HepG2 (cell line): ENCODE results near the gene UGT1A4. TPM values are rescaled to one million over a fixed set of nuclear protein-coding genes. Genes with fewer than 3 reads are reported as not detected.

ENCODE experiments used
- ATAC-seq: fragments of 200-7000 bp; cut with Tn5 transposase; 3 replicates; pipeline ENCODE4 v1.9.1; 2020; ENCODE audit warnings: mild to moderate bottlenecking, moderate library complexity
- BruUV-seq: library from RNA; stranded (reverse); fragments of 400-500 nt; replicated peaks from 2 replicates; lab custom pipeline; 2021; lab: Mats Ljungman, UMichigan
- CTCF ChIA-PET: fragments of 300-600 bp; formaldehyde crosslinking; extraction: SDS; loops from one replicate; lab custom pipeline; 2021; ENCODE audit warnings: low total read pairs, inconsistent platforms, low intra/inter-chr PET ratio; lab: Yijun Ruan, JAX
- POLR2A ChIA-PET: fragments of 350-600 bp; sonication (Branson Sonifier 250); formaldehyde crosslinking; loops from one replicate; lab custom pipeline; 2020; ENCODE audit warnings: antibody characterized with exemption, inconsistent platforms; lab: Yijun Ruan, JAX
- DNase-seq: peaks from one replicate; pipeline ENCODE4 v3.0.0-alpha.2; 2015; ENCODE audit warnings: low spot score
- FAIRE-seq: peaks from 3 replicates; lab custom pipeline; 2011; peaks lifted over from hg19 to GRCh38; lab: Jason Lieb, UNC
- H2AFZ ChIP-seq: one replicate; pipeline ENCODE4 v1.6.1; 2011; ENCODE audit warnings: low read length, inconsistent platforms
- H3K27ac ChIP-seq: fragments of 300-600 bp; 3 replicates; pipeline ENCODE4 v1.8.0; 2011; ENCODE audit warnings: mixed run types, mild to moderate bottlenecking, mixed read lengths, low read length, inconsistent platforms; ENCODE audit not compliant: insufficient read depth; ENCODE audit errors: extremely low read length
- H3K27me3 ChIP-seq, 2 experiments: fragments of 200-600 bp in 1 of 2; 2 replicates in 1 of 2; 3 replicates in 1 of 2; pipeline versions ENCODE4 v1.6.0 to v1.8.0; 2011; ENCODE audit warnings: low read length in 2 of 2, mild to moderate bottlenecking in 2 of 2, moderate library complexity in 2 of 2, inconsistent platforms in 1 of 2; ENCODE audit not compliant: insufficient read depth in 2 of 2, control insufficient read depth in 1 of 2
- H3K36me3 ChIP-seq, 2 experiments: fragments of 200-600 bp in 1 of 2; replicated peaks in 1 of 2; 2 replicates in 1 of 2; 3 replicates in 1 of 2; pipeline versions ENCODE4 v1.5.1 to v1.8.0; 2011; ENCODE audit warnings: low read length in 2 of 2, inconsistent platforms in 1 of 2; ENCODE audit not compliant: insufficient read depth in 2 of 2, control insufficient read depth in 1 of 2
- H3K4me1 ChIP-seq: 2 replicates; pipeline ENCODE4 v1.5.1; 2012; ENCODE audit warnings: low read length, inconsistent platforms; ENCODE audit not compliant: insufficient read depth
- H3K4me2 ChIP-seq: 2 replicates; pipeline ENCODE4 v1.6.0; 2011; ENCODE audit warnings: low read depth, low read length, inconsistent platforms
- H3K4me3 ChIP-seq, 3 experiments: fragments of 200-600 bp in 1 of 3; sonication (generic), shearing (Covaris generic) in 1 of 3; replicated peaks in 1 of 3; 2 replicates each; pipeline ENCODE4 v1.5.1; 2011 to 2016; ENCODE audit warnings: low read length in 3 of 3, inconsistent platforms in 2 of 3, low read depth in 2 of 3, mild to moderate bottlenecking in 2 of 3, control low read depth in 1 of 3, mixed read lengths in 1 of 3; ENCODE audit not compliant: insufficient read depth in 1 of 3
- H3K79me2 ChIP-seq: one replicate; pipeline ENCODE4 v1.6.1; 2011; ENCODE audit warnings: low read length, inconsistent platforms; ENCODE audit not compliant: insufficient read depth
- H3K9ac ChIP-seq: 2 replicates; pipeline ENCODE4 v1.6.0; 2011; ENCODE audit warnings: mild to moderate bottlenecking, low read depth, low read length, inconsistent platforms; ENCODE audit not compliant: insufficient read depth
- H3K9me3 ChIP-seq: 2 replicates; pipeline ENCODE4 v1.5.1; 2012; ENCODE audit warnings: mild to moderate bottlenecking, low read length
- H4K20me1 ChIP-seq: 2 replicates; pipeline ENCODE4 v1.6.0; 2011; ENCODE audit warnings: inconsistent platforms, mild to moderate bottlenecking, low read length, moderate library complexity; ENCODE audit not compliant: insufficient read depth
- HOXA7 ChIP-seq: sonication (generic); formaldehyde crosslinking; IDR thresholded peaks from 2 replicates; pipeline ENCODE4 v1.8.1; 2022; ENCODE audit warnings: mild to moderate bottlenecking, missing genetic modification reagents, moderate library complexity
- ZEB1 ChIP-seq: IDR thresholded peaks from 2 replicates; pipeline ENCODE4 v1.6.1; 2012; ENCODE audit warnings: mild to moderate bottlenecking, low read depth, inconsistent platforms; ENCODE audit not compliant: insufficient replicate concordance
- WGBS: methylation state at CpG from one replicate; pipeline ENCODE4 v1.1.6; 2017; ENCODE audit warnings: low lambda C conversion rate; 5-methylcytosine and 5-hydroxymethylcytosine counted together
- in situ Hi-C: cut with HindIII; loops from 2 replicates; pipeline ENCODE4 v1.10.0; 2017; ENCODE audit warnings: low pct_unique_long_range_greater_than_20kb; ENCODE audit not compliant: extremely low pct_ligation_motif_present
- intact Hi-C: fragments of 100-400 bp; cut with micrococcal nuclease; formaldehyde crosslinking; loops from one replicate; pipeline ENCODE4 v1.10.0; 2022; ENCODE audit not compliant: unreplicated experiment
- polyA plus RNA-seq, 8 experiments: library from polyadenylated mRNA; depleted of rRNA in 3 of 8; stranded (reverse) in 7 of 8; unstranded in 1 of 8; fragments of >200 nt; fragmentation: Illumina TruSeq in 4 of 8; extraction: Trizol in 4 of 8; gene quantifications; 2 replicates each; pipeline versions ENCODE4 v1.2.1 to v1.2.3, GENCODE V29; 2011 to 2016; ENCODE audit warnings: low read depth in 4 of 8, missing spikeins in 1 of 8, mixed read lengths in 1 of 8; ENCODE audit not compliant: insufficient read depth in 1 of 8
- total RNA-seq, 5 experiments: library from RNA; depleted of rRNA; stranded (reverse); fragments of >200 nt; fragmentation: Illumina TruSeq; extraction: Trizol; gene quantifications; 2 replicates each; pipeline ENCODE4 v1.2.3, GENCODE V29; 2016; ENCODE audit warnings: low read depth in 1 of 5
- TF ChIP-seq, protein P1 (sequence below): sonication (generic); formaldehyde crosslinking; IDR thresholded peaks from 2 replicates; pipeline ENCODE4 v1.4.0; 2020; ENCODE audit warnings: missing genetic modification reagents
- TF ChIP-seq, protein P2 (sequence below): sonication (generic); formaldehyde crosslinking; IDR thresholded peaks from 2 replicates; pipeline ENCODE4 v1.5.0; 2020; ENCODE audit warnings: missing genetic modification reagents
- TF ChIP-seq, protein P3 (sequence below): sonication (generic); formaldehyde crosslinking; IDR thresholded peaks from 2 replicates; pipeline ENCODE4 v1.8.0; 2022; ENCODE audit warnings: missing genetic modification reagents, mild to moderate bottlenecking, borderline replicate concordance
- TF ChIP-seq, protein P4 (sequence below): sonication (generic); formaldehyde crosslinking; IDR thresholded peaks from 2 replicates; pipeline ENCODE4 v1.4.0; 2020; ENCODE audit warnings: missing genetic modification reagents

Gene UGT1A4
- total and polyA plus RNA-seq, 2 of the 13 experiments (the other 11 are each of a cell fraction or from before 2014, with no cell fraction given): not detected

DNA sequence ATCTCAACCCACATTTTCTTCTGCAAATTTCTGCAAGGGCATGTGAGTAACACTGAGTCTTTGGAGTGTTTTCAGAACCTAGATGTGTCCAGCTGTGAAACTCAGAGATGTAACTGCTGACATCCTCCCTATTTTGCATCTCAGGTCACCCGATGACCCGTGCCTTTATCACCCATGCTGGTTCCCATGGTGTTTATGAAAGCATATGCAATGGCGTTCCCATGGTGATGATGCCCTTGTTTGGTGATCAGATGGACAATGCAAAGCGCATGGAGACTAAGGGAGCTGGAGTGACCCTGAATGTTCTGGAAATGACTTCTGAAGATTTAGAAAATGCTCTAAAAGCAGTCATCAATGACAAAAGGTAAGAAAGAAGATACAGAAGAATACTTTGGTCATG lies 49.5 kb downstream of the UGT1A4 start:
- Histone ChIP-seq H3K27me3 (peaks cover 4 to 38% of the 10 kb centered on the region in 2 experiments; a peak in 4 of 5 replicates), H2AFZ (no peak overlapping the region), H3K9ac (no peak overlapping the region), H4K20me1 (no peaks in the 10 kb centered on the region), H3K27ac (no peak overlapping the region), H3K4me1 (no peaks in the 10 kb centered on the region), H3K4me3 (no peak overlapping the region), H3K9me3 (no peaks in the 10 kb centered on the region), H3K36me3 (no peaks in the 10 kb centered on the region), H3K4me2 (no peak overlapping the region), H3K79me2 (no peaks in the 10 kb centered on the region)
- ChIA-PET POLR2A (no interaction called here), CTCF (no interaction called here)
- no peak for TF ChIP-seq HOXA7 (CRISPR knock-in tag)
- TF ChIP-seq ZEB1: no peak
- no peak for DNase-seq
- no peak for ATAC-seq
- no TSS peak for BruUV-seq
- 71% methylated on average over 4 of the region's 4 CpGs for WGBS
- in situ Hi-C loops: no loop called here
- no peak for FAIRE-seq
- intact Hi-C loops: no loop called here

DNA sequence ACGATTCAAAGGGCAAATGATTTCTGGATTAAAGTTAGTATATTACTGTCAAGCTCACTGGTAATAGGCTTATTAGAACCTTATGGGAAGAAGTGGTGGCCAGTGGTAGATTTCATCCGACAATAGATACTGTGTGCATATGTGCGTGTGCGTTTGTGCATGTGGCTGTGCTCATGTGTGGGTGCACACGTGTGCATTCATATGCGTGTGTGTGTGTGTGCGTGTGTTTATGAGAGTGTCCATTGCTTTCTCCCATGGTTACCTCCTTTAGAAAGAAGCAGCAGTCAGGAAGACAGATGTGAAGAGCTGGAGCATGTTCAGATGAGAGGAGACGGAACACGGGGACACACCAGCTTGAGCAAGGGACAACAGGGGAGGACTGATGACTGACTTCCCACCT lies 50.7 kb downstream of the UGT1A4 start:
- in situ Hi-C loops: no loop called here
- Histone ChIP-seq H2AFZ (no peak overlapping the region), H3K79me2 (no peaks in the 10 kb centered on the region), H3K27me3 (peaks cover 2 to 32% of the 10 kb centered on the region in 2 experiments; a peak in 4 of 5 replicates), H3K4me1 (no peaks in the 10 kb centered on the region), H3K4me2 (no peak overlapping the region), H3K9me3 (no peaks in the 10 kb centered on the region), H4K20me1 (no peaks in the 10 kb centered on the region), H3K27ac (no peak overlapping the region), H3K4me3 (no peak overlapping the region), H3K36me3 (no peaks in the 10 kb centered on the region), H3K9ac (no peak overlapping the region)
- ATAC-seq (no peak), DNase-seq (no peak), FAIRE-seq (no peak)
- CTCF ChIA-PET: no interaction called here
- BruUV-seq: no TSS peak
- WGBS: 80% methylated on average over 9 of the region's 9 CpGs
- POLR2A ChIA-PET: no interaction called here
- intact Hi-C loops: no loop called here
- TF ChIP-seq, protein P1, sequence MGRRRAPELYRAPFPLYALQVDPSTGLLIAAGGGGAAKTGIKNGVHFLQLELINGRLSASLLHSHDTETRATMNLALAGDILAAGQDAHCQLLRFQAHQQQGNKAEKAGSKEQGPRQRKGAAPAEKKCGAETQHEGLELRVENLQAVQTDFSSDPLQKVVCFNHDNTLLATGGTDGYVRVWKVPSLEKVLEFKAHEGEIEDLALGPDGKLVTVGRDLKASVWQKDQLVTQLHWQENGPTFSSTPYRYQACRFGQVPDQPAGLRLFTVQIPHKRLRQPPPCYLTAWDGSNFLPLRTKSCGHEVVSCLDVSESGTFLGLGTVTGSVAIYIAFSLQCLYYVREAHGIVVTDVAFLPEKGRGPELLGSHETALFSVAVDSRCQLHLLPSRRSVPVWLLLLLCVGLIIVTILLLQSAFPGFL (CRISPR knock-in tag): no peak
- TF ChIP-seq, protein P2, sequence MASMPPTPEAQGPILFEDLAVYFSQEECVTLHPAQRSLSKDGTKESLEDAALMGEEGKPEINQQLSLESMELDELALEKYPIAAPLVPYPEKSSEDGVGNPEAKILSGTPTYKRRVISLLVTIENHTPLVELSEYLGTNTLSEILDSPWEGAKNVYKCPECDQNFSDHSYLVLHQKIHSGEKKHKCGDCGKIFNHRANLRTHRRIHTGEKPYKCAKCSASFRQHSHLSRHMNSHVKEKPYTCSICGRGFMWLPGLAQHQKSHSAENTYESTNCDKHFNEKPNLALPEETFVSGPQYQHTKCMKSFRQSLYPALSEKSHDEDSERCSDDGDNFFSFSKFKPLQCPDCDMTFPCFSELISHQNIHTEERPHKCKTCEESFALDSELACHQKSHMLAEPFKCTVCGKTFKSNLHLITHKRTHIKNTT: no peak
- TF ChIP-seq, protein P3, sequence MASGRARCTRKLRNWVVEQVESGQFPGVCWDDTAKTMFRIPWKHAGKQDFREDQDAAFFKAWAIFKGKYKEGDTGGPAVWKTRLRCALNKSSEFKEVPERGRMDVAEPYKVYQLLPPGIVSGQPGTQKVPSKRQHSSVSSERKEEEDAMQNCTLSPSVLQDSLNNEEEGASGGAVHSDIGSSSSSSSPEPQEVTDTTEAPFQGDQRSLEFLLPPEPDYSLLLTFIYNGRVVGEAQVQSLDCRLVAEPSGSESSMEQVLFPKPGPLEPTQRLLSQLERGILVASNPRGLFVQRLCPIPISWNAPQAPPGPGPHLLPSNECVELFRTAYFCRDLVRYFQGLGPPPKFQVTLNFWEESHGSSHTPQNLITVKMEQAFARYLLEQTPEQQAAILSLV: no peak
- TF ChIP-seq, protein P4, sequence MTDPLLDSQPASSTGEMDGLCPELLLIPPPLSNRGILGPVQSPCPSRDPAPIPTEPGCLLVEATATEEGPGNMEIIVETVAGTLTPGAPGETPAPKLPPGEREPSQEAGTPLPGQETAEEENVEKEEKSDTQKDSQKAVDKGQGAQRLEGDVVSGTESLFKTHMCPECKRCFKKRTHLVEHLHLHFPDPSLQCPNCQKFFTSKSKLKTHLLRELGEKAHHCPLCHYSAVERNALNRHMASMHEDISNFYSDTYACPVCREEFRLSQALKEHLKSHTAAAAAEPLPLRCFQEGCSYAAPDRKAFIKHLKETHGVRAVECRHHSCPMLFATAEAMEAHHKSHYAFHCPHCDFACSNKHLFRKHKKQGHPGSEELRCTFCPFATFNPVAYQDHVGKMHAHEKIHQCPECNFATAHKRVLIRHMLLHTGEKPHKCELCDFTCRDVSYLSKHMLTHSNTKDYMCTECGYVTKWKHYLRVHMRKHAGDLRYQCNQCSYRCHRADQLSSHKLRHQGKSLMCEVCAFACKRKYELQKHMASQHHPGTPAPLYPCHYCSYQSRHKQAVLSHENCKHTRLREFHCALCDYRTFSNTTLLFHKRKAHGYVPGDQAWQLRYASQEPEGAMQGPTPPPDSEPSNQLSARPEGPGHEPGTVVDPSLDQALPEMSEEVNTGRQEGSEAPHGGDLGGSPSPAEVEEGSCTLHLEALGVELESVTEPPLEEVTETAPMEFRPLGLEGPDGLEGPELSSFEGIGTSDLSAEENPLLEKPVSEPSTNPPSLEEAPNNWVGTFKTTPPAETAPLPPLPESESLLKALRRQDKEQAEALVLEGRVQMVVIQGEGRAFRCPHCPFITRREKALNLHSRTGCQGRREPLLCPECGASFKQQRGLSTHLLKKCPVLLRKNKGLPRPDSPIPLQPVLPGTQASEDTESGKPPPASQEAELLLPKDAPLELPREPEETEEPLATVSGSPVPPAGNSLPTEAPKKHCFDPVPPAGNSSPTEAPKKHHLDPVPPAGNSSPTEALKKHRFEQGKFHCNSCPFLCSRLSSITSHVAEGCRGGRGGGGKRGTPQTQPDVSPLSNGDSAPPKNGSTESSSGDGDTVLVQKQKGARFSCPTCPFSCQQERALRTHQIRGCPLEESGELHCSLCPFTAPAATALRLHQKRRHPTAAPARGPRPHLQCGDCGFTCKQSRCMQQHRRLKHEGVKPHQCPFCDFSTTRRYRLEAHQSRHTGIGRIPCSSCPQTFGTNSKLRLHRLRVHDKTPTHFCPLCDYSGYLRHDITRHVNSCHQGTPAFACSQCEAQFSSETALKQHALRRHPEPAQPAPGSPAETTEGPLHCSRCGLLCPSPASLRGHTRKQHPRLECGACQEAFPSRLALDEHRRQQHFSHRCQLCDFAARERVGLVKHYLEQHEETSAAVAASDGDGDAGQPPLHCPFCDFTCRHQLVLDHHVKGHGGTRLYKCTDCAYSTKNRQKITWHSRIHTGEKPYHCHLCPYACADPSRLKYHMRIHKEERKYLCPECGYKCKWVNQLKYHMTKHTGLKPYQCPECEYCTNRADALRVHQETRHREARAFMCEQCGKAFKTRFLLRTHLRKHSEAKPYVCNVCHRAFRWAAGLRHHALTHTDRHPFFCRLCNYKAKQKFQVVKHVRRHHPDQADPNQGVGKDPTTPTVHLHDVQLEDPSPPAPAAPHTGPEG (CRISPR knock-in tag): no peak
